Astrocyte of the hippocampus (primary cell): ENCODE measurements around the gene RALGAPA1.
"Not testable (repeated sequence)": the region's sequence is repeated elsewhere in the genome, so short reads cannot be mapped to it uniquely, and the experiment has no call there.

ENCODE experiments used
- DNase-seq: peaks from one replicate; pipeline ENCODE4 v3.0.0; 2011; ENCODE audit warnings: low read depth, low spot score

Gene RALGAPA1

DNA sequence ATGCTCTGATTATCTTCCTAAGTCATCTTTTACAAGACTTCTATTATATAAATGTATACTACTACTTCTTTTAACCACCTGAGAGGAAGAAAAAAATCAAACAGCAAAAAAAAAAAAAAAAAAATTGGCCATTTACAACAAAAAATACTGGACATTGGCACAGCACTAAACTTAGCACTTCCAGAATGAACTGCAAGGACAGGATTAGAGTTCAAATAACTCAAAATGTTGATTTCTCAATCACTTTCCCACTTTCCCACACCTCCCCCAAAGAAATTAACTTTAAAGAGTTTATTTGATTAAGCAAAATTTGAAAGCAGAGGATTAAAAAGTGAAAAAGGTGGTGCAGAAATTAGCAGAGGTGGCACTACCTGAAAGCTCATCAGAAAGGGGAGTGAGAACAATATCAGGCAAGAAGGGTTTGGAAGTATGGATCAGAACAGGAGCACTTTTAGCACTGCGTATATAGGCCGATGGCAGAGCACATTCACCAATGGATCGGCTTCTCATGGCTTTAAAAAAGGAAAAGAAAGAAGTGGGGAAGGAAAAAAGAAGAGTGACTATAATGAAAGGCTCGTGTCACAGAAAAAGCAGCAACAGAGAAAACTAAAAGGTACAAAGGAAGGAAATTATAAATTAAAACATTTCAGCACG lies 109.2 kb downstream of the RALGAPA1 start:
- no peak for DNase-seq

DNA sequence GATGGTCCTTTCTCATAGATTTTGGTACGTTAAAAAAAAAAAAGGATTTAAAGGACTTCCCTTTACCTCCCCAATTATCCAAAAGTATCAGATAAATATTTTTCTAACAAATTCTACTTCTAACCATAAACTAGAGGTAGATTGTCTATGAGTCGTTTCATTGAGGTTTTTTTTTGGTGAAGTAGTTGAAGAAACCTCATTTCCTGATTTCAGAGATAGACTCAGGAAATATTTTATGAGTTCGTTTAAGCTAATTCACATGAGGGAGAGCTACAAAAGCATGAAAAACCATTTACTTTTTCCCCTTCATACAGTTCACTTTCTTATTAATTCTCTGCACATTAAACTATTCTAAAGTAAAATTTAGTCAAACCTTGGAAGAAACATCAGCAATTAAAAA lies 112.5 kb downstream of the RALGAPA1 start:
- no peak for DNase-seq

GRCh38 chr14:35696119-35696518 lies 113.0 kb downstream of the RALGAPA1 start:
- DNase-seq, result no peak

DNA sequence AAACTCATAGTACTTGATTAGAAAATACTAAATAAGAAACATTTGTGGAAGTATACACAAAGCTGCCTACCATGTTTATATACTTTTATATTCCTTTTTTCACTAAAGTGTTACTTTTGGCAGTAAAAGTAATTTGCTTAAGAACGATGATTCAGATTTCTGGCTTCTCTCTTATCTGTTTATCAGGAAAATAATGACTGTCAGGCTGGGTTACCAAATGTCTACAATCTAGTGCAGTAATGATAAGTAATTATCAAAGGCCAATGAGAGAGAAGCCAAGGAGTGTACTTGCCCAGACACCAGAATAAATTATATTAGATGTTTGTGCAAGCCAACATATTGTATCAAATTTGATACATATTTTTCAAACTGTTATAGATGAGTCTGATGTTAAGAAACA lies 113.4 kb downstream of the RALGAPA1 start:
- peak; percentile 4 for DNase-seq

- DNase-seq, result no peak
Observed at GRCh38 chr14:35695072-35695471, 114.0 kb downstream of the RALGAPA1 start.

- DNase-seq, result no peak
Observed at GRCh38 chr14:35689000-35689460, 120.1 kb downstream of the RALGAPA1 start.

DNA sequence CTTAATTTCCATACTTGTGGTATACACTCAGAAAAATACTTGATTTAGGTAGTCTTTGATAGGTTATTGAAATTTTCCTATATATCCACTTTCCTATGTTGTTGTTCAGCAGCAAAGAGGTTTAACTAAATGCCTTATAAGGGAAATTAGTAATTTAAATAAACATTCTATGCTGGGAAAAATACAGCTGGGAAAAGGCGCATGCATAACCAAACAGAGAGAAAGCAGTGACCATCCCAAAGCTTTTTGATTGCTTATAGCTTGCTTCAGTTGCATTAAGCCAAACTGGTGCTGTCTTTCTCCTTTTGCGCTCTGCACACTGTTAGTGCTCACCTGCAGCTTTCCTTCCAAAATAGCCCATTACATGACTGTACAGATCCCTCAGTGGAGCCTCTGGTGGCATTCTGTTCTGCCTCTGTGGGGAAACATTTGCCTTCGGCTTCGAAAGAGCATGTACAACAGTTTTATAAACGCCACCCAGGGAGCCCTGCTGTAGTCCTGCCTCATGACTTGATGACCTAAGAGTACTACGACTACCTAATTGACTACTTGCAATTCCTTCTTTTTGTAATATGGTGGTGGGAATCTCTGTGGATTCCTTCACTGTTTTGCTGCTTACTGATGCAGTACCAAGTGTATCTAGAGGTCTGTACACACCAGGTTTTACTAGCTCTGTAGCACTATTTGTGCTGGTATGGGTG lies 120.8 kb downstream of the RALGAPA1 start:
- no peak for DNase-seq

DNA sequence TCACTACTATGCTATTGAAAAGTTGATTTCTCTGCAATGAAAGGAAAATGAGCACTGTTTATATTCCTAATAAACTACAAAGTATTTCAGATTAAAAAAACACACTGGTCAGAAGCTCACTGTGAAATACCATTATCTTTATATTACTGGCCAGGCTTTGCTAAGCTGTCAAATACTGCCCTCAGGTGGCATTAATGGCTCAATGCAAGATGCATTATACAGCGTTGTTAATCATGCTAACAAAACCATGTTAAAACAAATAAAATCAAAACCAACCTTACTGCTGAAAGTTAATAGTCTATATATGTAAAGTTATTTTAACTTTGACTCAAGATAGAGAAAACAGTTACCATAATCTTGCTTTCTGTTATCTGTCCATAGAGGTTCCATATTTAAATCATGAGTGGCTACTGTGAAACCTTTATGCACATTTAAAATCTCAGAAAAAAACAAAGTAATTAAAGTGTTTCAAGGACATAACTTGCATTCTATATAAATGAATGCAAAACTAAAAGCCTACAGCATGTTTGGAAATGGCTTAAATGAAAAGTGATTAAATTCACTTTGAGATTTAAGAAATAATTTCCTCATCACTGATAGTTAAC lies 121.7 kb downstream of the RALGAPA1 start:
- peak; percentile 66 for DNase-seq

DNA sequence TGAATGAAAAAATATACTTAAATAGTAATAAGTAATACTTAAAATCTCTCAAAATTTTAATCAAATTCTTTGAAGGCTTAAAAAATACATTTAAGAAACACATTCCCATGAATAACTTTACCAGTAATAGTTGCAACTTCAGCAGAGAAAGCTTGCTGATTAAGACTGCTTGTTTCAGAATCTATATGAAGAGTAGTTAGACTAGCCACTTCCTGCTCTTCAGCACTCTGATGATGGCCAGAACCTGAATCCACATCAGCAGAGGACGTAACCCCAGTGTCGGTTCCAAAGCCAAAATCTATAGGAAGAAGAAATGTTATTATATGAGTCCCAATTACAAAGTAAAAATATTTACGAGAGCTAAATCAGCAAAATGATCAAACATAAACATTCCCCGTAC lies 125.4 kb downstream of the RALGAPA1 start:
- not testable (repeated sequence) for DNase-seq

DNA sequence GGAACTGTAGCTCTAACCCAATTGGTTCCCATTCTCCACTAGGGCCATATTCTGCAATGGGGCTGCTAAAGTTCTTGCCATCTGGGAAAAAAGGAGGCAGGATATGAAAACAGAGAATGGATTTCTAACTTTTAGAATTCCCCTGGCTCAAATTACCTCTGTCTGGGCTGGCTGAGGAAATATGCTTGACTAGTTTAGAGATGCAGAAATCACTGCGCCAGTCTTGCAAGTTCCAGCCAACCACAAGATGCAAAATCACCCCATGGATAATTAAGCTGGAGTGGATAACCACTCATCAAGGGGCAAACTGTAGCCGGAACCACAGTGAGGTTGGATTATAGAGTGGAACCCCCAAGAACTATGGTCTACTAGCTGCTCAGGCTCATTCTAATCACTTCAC lies 126.3 kb downstream of the RALGAPA1 start:
- DNase-seq, result peak; percentile 6

DNA sequence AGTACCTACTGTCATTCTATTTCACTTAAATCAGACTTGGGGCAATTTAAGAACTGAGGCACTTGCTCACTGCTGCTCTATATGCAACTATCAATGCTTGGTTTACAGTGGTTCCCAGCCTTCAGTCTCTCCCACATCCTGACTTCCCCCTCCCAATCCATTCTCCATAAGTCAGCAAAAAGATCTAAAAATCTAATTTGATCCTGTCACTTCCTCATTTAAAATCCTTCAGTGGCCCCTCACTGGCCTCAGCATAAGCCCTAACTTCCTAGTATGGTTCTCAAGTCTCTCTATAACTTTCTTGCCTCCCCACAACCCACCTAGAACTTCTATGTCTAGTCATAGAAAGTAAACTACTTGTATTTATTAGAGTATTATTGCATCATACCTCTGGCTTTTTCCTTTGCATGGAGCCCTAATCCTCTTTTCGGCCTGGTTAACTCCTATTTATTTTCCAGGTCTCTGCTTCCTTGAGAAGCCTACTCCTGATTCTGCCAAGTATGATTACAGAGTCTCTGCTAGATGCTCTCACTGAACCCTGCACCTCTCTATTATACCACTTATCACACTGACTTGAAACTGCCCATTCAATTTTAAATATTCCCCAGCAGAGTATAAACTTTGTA lies 130.6 kb downstream of the RALGAPA1 start:
- no peak for DNase-seq

DNA sequence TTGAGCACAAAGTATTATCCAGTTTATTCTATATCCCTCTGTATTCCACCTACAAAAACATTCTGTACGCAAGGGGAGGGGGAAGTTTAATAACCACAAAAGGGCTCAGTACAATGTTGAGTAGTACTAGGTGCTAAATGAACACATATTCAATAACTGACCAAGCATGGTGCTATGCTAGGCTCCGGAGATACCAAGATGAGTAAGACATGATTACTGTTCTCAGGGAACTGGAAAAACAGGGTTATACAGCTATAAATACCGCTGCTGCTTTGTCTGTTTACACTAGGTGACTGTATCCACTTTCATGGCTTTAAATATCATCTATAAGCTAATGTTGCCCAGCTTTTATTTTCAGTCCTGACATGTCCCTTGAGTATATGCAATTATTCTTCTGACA lies 139.3 kb downstream of the RALGAPA1 start:
- peak; percentile 9 for DNase-seq

GRCh38 chr14:35666429-35667043 lies 142.6 kb downstream of the RALGAPA1 start:
- DNase-seq, result no peak

DNA sequence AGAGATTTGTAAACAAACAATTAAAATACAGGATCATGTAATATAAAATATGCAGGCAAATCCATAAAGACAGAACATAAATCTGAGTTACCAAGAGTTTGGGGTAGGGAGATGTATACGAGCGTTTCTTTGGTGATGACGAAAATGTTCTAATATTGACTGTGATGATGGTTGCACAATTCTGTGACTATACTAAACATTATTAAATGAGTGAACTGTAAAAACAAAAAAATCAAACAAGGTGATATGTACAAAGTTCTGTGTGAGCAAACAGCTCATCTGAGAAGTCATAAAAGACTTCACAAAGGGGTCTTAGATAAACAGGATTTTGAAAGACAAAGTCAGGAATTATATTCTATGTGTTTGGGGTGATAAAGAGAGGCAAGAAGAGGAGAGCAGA lies 147.2 kb downstream of the RALGAPA1 start:
- no peak for DNase-seq

- no peak for DNase-seq
Observed at GRCh38 chr14:35653045-35653444, 156.1 kb downstream of the RALGAPA1 start.

- no peak for DNase-seq
Observed at GRCh38 chr14:35643513-35643912, 165.6 kb downstream of the RALGAPA1 start.

- no peak for DNase-seq
Observed at GRCh38 chr14:35637851-35638250, 171.2 kb downstream of the RALGAPA1 start.

- no peak for DNase-seq
Observed at GRCh38 chr14:35637269-35637668, 171.8 kb downstream of the RALGAPA1 start.

DNA sequence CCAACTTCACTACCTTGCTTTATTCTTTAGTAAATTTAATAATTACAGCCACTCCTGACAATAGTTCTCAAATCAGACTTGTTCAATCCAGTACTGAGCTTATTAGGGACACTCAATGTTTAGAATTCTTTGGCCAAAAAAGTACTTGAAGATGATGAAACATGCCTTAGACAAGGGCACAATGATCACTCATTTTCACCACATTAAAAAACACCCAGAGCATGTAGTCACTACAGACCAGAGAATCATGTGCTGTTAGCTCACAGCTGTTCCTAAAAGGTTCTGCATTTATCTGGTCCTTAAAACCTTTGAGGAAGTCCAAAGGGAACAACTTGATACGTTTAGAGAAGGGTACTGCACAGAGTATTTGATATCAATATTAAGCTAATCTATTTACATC lies 176.4 kb downstream of the RALGAPA1 start:
- DNase-seq, result peak; percentile 7

- no peak for DNase-seq
Observed at GRCh38 chr14:35632271-35632670, 176.8 kb downstream of the RALGAPA1 start.

DNA sequence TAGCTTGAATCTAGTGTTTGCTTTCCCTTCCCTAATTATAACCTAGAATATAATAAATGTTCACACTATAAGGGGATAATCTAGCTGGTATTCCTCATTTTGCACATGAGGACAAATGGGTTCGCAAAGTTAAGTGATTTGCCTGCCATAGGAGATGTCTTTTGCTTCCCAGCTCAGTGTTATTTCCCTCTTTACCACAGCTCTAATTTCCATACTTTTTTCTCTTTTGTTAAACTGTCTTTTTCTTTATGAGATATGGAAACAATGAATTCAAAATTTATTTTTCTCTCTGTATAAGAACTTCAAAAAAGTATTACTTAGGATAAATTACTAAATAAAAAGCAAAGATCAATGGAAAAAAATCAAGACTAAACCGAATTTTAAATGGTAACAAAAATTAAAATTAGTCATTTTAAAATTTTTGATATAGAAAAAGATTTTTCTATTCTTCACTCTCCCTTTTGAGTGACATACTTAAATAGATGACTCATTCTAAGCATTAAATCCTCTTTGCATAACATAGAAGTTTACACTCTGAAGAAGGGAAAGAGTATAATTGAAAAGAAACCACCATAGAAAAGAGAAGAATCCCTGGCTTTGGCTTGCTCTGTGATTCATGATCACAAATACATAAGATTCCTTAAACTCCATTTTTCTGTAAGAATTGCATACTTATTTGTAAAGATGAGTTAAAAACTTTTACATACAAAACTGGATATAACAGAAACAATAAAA lies 177.9 kb downstream of the RALGAPA1 start:
- peak; percentile 34 for DNase-seq
